Nephron (organoid): ENCODE results near the gene TSHZ1.

ENCODE experiments used
- H3K27ac Mint-ChIP-seq, 3 experiments: 2 replicates each; pipeline ENCODE4 v1.8.0; 2020; ENCODE audit warnings: mixed read lengths in 3 of 3, mild to moderate bottlenecking in 2 of 3, moderate library complexity in 1 of 3
- H3K27me3 Mint-ChIP-seq: 2 replicates; pipeline ENCODE4 v1.8.0; 2021; ENCODE audit warnings: low read depth, mild to moderate bottlenecking, moderate library complexity, mixed read lengths
- H3K36me3 Mint-ChIP-seq: 2 replicates; pipeline ENCODE4 v1.8.0; 2020; ENCODE audit warnings: low read depth, mixed read lengths
- H3K4me1 Mint-ChIP-seq: 2 replicates; pipeline ENCODE4 v1.8.0; 2020; ENCODE audit warnings: mixed read lengths
- H3K4me3 Mint-ChIP-seq, 3 experiments: 2 replicates each; pipeline ENCODE4 v1.8.0; 2020; ENCODE audit warnings: mild to moderate bottlenecking in 3 of 3, mixed read lengths in 3 of 3, moderate library complexity in 2 of 3
- H3K9me3 Mint-ChIP-seq: 2 replicates; pipeline ENCODE4 v1.8.0; 2020; ENCODE audit warnings: mixed read lengths
- TF ChIP-seq, protein P1 (sequence below), 3 experiments: fragments of 200-600 bp; sonication (generic); IDR thresholded peaks; one replicate each; pipeline ENCODE4 v1.5.0; 2021; ENCODE audit warnings: antibody characterized with exemption in 3 of 3; ENCODE audit not compliant: unreplicated experiment in 3 of 3

Gene TSHZ1

DNA sequence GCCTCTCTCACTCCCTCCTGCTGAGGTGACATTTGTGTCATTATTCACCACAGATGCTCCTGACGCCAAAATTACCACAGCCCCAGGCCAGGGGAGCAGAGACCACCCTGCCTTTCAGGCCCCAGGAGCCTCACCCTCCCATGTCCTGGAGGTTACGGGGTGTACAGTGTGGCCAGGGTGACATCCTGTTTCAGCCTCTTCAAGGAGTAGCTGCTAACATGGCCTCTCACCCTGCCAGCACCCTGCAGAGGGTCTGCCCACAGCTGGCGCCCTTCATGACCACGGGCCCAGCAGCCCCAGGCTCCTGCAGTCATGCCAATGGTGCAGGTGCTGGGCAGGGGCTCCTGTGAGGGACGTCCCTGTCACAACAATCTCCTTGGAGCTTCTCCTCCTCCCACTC lies 124.3 kb downstream of the TSHZ1 start:
- peaks cover 2% of the 10 kb centered on the region for H3K9me3 Mint-ChIP-seq
- no peak overlapping the region for H3K4me3 Mint-ChIP-seq
- no peak overlapping the region for H3K27ac Mint-ChIP-seq
- TF ChIP-seq, protein P1, sequence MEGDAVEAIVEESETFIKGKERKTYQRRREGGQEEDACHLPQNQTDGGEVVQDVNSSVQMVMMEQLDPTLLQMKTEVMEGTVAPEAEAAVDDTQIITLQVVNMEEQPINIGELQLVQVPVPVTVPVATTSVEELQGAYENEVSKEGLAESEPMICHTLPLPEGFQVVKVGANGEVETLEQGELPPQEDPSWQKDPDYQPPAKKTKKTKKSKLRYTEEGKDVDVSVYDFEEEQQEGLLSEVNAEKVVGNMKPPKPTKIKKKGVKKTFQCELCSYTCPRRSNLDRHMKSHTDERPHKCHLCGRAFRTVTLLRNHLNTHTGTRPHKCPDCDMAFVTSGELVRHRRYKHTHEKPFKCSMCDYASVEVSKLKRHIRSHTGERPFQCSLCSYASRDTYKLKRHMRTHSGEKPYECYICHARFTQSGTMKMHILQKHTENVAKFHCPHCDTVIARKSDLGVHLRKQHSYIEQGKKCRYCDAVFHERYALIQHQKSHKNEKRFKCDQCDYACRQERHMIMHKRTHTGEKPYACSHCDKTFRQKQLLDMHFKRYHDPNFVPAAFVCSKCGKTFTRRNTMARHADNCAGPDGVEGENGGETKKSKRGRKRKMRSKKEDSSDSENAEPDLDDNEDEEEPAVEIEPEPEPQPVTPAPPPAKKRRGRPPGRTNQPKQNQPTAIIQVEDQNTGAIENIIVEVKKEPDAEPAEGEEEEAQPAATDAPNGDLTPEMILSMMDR (IDR thresholded peaks at IDR 0.05; ENCODE audit: unreplicated experiment in 3 of 3), result no peak
- peaks cover 3% of the 10 kb centered on the region for H3K4me1 Mint-ChIP-seq
- no peaks in the 10 kb centered on the region for H3K27me3 Mint-ChIP-seq
- H3K36me3 Mint-ChIP-seq, result no peaks in the 10 kb centered on the region

DNA sequence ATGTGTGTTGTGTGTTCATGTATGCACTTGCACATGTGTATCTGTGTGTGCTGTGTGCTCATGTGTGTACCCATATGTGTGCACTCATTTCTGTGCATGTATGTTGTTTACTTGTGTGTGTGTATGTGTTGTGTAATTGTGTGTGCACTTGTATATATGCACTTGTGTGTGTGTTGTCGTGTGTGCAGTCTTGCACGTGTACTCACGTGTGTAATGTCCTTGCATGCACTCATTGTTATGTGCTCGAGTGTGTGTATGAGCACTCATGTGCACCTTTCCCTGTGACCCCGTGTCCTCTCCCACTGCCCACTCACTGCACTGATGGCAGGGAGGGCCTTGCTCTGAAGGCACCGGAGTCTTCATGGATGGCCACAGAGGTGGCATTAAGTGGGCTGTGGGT lies 124.9 kb downstream of the TSHZ1 start:
- Mint-ChIP-seq H3K36me3 (no peaks in the 10 kb centered on the region), H3K4me1 (peaks cover 3% of the 10 kb centered on the region), H3K27ac (no peak overlapping the region), H3K27me3 (peaks cover 4% of the 10 kb centered on the region), H3K4me3 (no peak overlapping the region), H3K9me3 (peaks cover 2% of the 10 kb centered on the region)
- TF ChIP-seq, protein P1 (IDR thresholded peaks at IDR 0.05; ENCODE audit: unreplicated experiment in 3 of 3), result no peak

DNA sequence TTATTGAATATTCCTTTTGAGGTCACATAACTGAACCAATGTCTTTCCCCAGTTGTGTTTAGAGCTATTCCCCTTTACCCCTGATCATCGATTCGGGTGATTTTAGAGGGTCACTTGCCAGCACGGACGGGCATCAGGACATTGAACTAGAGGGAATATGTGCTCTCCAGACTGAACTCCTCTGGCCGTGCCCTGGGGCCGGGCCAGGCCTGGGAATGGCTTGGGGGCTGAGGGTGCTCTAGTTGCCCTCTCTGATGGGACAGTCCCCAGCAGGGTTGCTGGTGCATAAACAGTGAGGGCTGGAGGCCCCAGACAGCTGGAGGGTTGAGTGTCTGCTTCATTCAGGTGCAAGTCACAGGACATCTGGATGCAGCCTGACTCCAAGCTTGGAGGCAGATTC lies 126.2 kb downstream of the TSHZ1 start:
- H3K36me3 Mint-ChIP-seq, result no peaks in the 10 kb centered on the region
- H3K27me3 Mint-ChIP-seq, result peaks cover 9% of the 10 kb centered on the region
- H3K4me3 Mint-ChIP-seq, result no peak overlapping the region
- peaks cover 12% of the 10 kb centered on the region for H3K4me1 Mint-ChIP-seq
- TF ChIP-seq, protein P1 (IDR thresholded peaks at IDR 0.05; ENCODE audit: unreplicated experiment in 3 of 3), result no peak
- peaks cover 2% of the 10 kb centered on the region for H3K9me3 Mint-ChIP-seq
- no peak overlapping the region for H3K27ac Mint-ChIP-seq

DNA sequence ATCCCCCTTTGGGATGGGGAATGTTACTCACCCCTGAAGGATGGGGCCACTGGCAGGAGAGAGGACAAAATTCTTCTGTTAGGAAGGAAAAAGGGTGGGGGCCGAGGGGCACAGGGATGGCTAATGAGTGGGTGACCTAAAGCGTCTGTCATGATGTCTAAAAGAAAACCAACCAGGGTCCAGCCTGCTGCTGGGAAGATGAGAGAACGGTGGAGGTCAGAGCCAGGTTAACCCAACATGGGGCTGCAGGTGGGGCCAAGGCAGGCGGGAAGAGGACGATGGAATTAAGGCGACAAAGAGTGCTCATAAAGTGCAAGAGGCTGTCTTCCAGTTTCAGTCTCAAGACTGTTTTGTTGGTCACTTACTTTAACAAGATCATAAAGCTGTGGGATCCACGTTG lies 126.8 kb downstream of the TSHZ1 start:
- TF ChIP-seq, protein P1 (IDR thresholded peaks at IDR 0.05; ENCODE audit: unreplicated experiment in 3 of 3), result no peak
- no peaks in the 10 kb centered on the region for H3K36me3 Mint-ChIP-seq

DNA sequence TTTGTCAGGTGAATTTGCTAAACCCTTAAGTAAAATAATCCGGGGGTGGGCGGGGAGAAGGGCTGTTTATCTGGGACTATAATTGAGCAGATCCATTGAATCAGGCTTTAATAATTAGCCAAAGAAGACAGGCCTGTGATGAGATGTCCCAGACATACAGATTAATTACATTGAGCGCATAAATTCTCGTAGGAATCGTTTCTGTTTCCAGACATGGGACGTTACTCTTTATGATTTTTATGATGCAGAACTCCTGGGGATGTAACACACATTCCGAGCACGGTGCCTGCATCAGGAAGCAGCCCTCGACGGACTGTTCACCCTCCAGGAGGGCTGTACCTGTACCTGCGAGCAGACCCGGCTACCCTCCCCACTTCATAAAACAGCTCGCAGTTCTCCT lies 128.0 kb downstream of the TSHZ1 start:
- Mint-ChIP-seq H3K4me3 (no peak overlapping the region), H3K27ac (no peak overlapping the region), H3K9me3 (peaks cover 2% of the 10 kb centered on the region), H3K36me3 (no peaks in the 10 kb centered on the region), H3K27me3 (peaks cover 9% of the 10 kb centered on the region), H3K4me1 (peaks cover 14% of the 10 kb centered on the region)
- TF ChIP-seq, protein P1 (IDR thresholded peaks at IDR 0.05; ENCODE audit: unreplicated experiment in 3 of 3), result no peak

More for the DNA sequence above, 126.8 kb downstream of the TSHZ1 start:
- Mint-ChIP-seq H3K4me1 (peaks cover 14% of the 10 kb centered on the region), H3K4me3 (no peak overlapping the region), H3K27me3 (peaks cover 9% of the 10 kb centered on the region), H3K27ac (no peak overlapping the region), H3K9me3 (peaks cover 2% of the 10 kb centered on the region)
